WTC11 (cell line): Measurements from ENCODE around the gene C16orf46. TPM values are rescaled to one million over a fixed set of nuclear protein-coding genes. Genes with fewer than 3 reads are reported as not detected.

Source experiments
- ATAC-seq: fragments of 200-7000 bp; cut with Tn5 transposase; 2 replicates; pipeline ENCODE4 v1.10.0; 2021; ENCODE audit warnings: mild to moderate bottlenecking, moderate library complexity
- CTCF ChIA-PET: fragments of 300-600 bp; sonication (Branson Sonifier 250); formaldehyde crosslinking; loops from one replicate; lab custom pipeline; 2021; ENCODE audit warnings: antibody characterized with exemption; lab: Charles Lee
- POLR2A ChIA-PET: fragments of 350-600 bp; sonication (Branson Sonifier 250); formaldehyde crosslinking; loops from one replicate; lab custom pipeline; 2021; ENCODE audit warnings: antibody characterized with exemption; lab: Charles Lee
- DNase-seq: peaks from one replicate; pipeline ENCODE4 v3.0.0; 2021; ENCODE audit warnings: low spot score
- H3K27ac Mint-ChIP-seq: 2 replicates; pipeline ENCODE4 v1.8.0; 2021; ENCODE audit warnings: mixed read lengths
- H3K27me3 Mint-ChIP-seq: 2 replicates; pipeline ENCODE4 v1.8.0; 2021; ENCODE audit warnings: low read depth, mild to moderate bottlenecking, moderate library complexity, mixed read lengths
- H3K36me3 Mint-ChIP-seq: 2 replicates; pipeline ENCODE4 v1.8.0; 2021; ENCODE audit warnings: mixed read lengths
- H3K4me1 Mint-ChIP-seq: 2 replicates; pipeline ENCODE4 v1.8.0; 2022; ENCODE audit warnings: mixed read lengths
- H3K4me3 Mint-ChIP-seq: 2 replicates; pipeline ENCODE4 v1.8.0; 2021; ENCODE audit warnings: mild to moderate bottlenecking, moderate library complexity, mixed read lengths
- H3K9me3 Mint-ChIP-seq: 2 replicates; pipeline ENCODE4 v1.8.0; 2021; ENCODE audit warnings: mixed read lengths
- AFF4 ChIP-seq: sonication (generic); formaldehyde crosslinking; IDR thresholded peaks from 2 replicates; pipeline ENCODE4 v1.8.1; 2023; ENCODE audit warnings: mild to moderate bottlenecking, missing genetic modification reagents, borderline replicate concordance
- ATF6 ChIP-seq: sonication (generic); formaldehyde crosslinking; IDR thresholded peaks from 2 replicates; pipeline ENCODE4 v1.8.1; 2023; ENCODE audit warnings: mild to moderate bottlenecking, missing genetic modification reagents
- CDX4 ChIP-seq: fragments of 250-450 bp; sonication (Bioruptor Pico); IDR thresholded peaks from 2 replicates; pipeline ENCODE4 v1.9.0; 2021; ENCODE audit warnings: moderate library complexity, mild to moderate bottlenecking, inconsistent platforms, borderline replicate concordance
- CREB1 ChIP-seq: sonication (generic); formaldehyde crosslinking; IDR thresholded peaks from 2 replicates; pipeline ENCODE4 v1.8.0; 2023; ENCODE audit warnings: mild to moderate bottlenecking, missing genetic modification reagents
- CTCF ChIP-seq: fragments of 200-600 bp; IDR thresholded peaks from 2 replicates; pipeline ENCODE4 v1.8.0; 2022; ENCODE audit warnings: antibody characterized with exemption
- EMX1 ChIP-seq: fragments of 250-450 bp; sonication (Bioruptor Pico); IDR thresholded peaks from 2 replicates; pipeline ENCODE4 v1.8.0; 2021; ENCODE audit warnings: mild to moderate bottlenecking
- FOXP1 ChIP-seq: sonication (generic); formaldehyde crosslinking; IDR thresholded peaks from 2 replicates; pipeline ENCODE4 v1.8.0; 2022; ENCODE audit warnings: missing genetic modification reagents, mild to moderate bottlenecking, moderate library complexity, borderline replicate concordance
- FOXP4 ChIP-seq: sonication (generic); formaldehyde crosslinking; IDR thresholded peaks from 2 replicates; pipeline ENCODE4 v1.8.0; 2022; ENCODE audit warnings: mild to moderate bottlenecking, missing genetic modification reagents
- GRHL2 ChIP-seq: fragments of 250-450 bp; sonication (Bioruptor Pico); IDR thresholded peaks from 2 replicates; pipeline ENCODE4 v1.8.0; 2022; ENCODE audit warnings: mild to moderate bottlenecking, moderate library complexity; ENCODE audit not compliant: insufficient replicate concordance, severe bottlenecking
- GTF2I ChIP-seq: fragments of 250-450 bp; sonication (Bioruptor Pico); conservative IDR thresholded peaks from 2 replicates; pipeline ENCODE4 v1.4.0; 2021; ENCODE audit warnings: mild to moderate bottlenecking
- KAT7 ChIP-seq: sonication (generic); formaldehyde crosslinking; IDR thresholded peaks from 2 replicates; pipeline ENCODE4 v1.8.1; 2023; ENCODE audit warnings: missing genetic modification reagents, mild to moderate bottlenecking, borderline replicate concordance
- MXD4 ChIP-seq: fragments of 250-450 bp; sonication (Bioruptor Pico); IDR thresholded peaks from 2 replicates; pipeline ENCODE4 v1.8.0; 2021; ENCODE audit warnings: mild to moderate bottlenecking, moderate library complexity, borderline replicate concordance
- RELA ChIP-seq: sonication (generic); formaldehyde crosslinking; IDR thresholded peaks from 2 replicates; pipeline ENCODE4 v1.8.1; 2022; ENCODE audit warnings: missing genetic modification reagents, mild to moderate bottlenecking, borderline replicate concordance
- USF1 ChIP-seq: sonication (generic); formaldehyde crosslinking; IDR thresholded peaks from 2 replicates; pipeline ENCODE4 v1.8.0; 2022; ENCODE audit warnings: mild to moderate bottlenecking, missing genetic modification reagents
- ZNF416 ChIP-seq: fragments of 250-450 bp; sonication (Bioruptor Pico); IDR thresholded peaks from 2 replicates; pipeline ENCODE4 v1.9.0; 2021; ENCODE audit warnings: mild to moderate bottlenecking, inconsistent platforms
- ZNF423 ChIP-seq: fragments of 250-450 bp; sonication (Bioruptor Pico); IDR thresholded peaks from 2 replicates; pipeline ENCODE4 v2.1.2; 2022; ENCODE audit warnings: mild to moderate bottlenecking, moderate library complexity
- ZNF532 ChIP-seq: fragments of 250-450 bp; sonication (Bioruptor Pico); IDR thresholded peaks from 2 replicates; pipeline ENCODE4 v1.9.0; 2021; ENCODE audit warnings: mild to moderate bottlenecking, borderline replicate concordance
- total RNA-seq: library from RNA; stranded (reverse); gene quantifications from 3 replicates; pipeline ENCODE4 v1.2.3, GENCODE V29; 2021

C16orf46 gene
- total RNA-seq, 1 experiment from 2014 or later = 1.2 TPM

- no peak for TF ChIP-seq USF1
- TF ChIP-seq AFF4 = no peak
- no peak for TF ChIP-seq ZNF532 (CRISPR knock-in tag)
- TF ChIP-seq, all 79 proteins: peak for 0
Measured at GRCh38 chr16:81026429-81026828, 50.6 kb downstream of the C16orf46 start (continued).

- TF ChIP-seq GRHL2 (CRISPR knock-in tag) (no peak), RELA (CRISPR knock-in tag) (no peak), ZNF423 (CRISPR knock-in tag) (no peak), CREB1 (no peak), CDX4 (CRISPR knock-in tag) (no peak), MXD4 (CRISPR knock-in tag) (no peak), KAT7 (no peak)
- Mint-ChIP-seq H3K4me3 (no peak overlapping the region), H3K36me3 (peaks cover 86% of the 10 kb centered on the region), H3K9me3 (no peaks in the 10 kb centered on the region), H3K4me1 (no peaks in the 10 kb centered on the region), H3K27ac (no peak overlapping the region), H3K27me3 (no peaks in the 10 kb centered on the region)
- ChIA-PET POLR2A (interaction anchor here (0.5 kb wide), 1 partner anchor 810 kb away, joined by 3 read pairs; no protein-coding TSS in a partner anchor), CTCF (interaction anchor here (0.8 kb wide), 1 partner anchor 17 kb away, joined by 5 read pairs; the partner anchor contains the start of gene ATMIN)
- DNase-seq (no peak), ATAC-seq (no peak)
Measured at GRCh38 chr16:81018496-81018895, 58.5 kb downstream of the C16orf46 start.

GRCh38 chr16:81014672-81015071 is 62.4 kb downstream of the C16orf46 start:
- no peak for ATAC-seq
- Mint-ChIP-seq H3K4me3 (no peak overlapping the region), H3K36me3 (peaks cover 72% of the 10 kb centered on the region), H3K27ac (no peak overlapping the region), H3K9me3 (no peaks in the 10 kb centered on the region), H3K27me3 (no peaks in the 10 kb centered on the region), H3K4me1 (no peaks in the 10 kb centered on the region)
- POLR2A ChIA-PET = no interaction called here
- CTCF ChIA-PET = interaction anchor here (1.8 kb wide), 1 partner anchor 21 kb away, joined by 7 read pairs; the partner anchor contains the start of gene ATMIN
- DNase-seq = no peak
- TF ChIP-seq FOXP1 (CRISPR knock-in tag) (no peak), GTF2I (CRISPR knock-in tag) (no peak), EMX1 (CRISPR knock-in tag) (no peak), CTCF (no peak), FOXP4 (CRISPR knock-in tag) (no peak), ATF6 (CRISPR knock-in tag) (no peak), ZNF416 (no peak)
